SK-N-MC (cell line): Measurements from ENCODE around the gene LAMB4.

Source experiments
- EZH2 ChIP-seq: fragments of 200-600 bp; sonication (generic); IDR thresholded peaks from one replicate; pipeline ENCODE4 v1.6.1; 2017; ENCODE audit warnings: antibody characterized with exemption
- FOXP2 ChIP-seq: optimal IDR thresholded peaks from 2 replicates; pipeline ENCODE3; 2011; ENCODE audit warnings: mild to moderate bottlenecking, moderate library complexity; ENCODE audit not compliant: insufficient read depth; ENCODE audit errors: extremely low read length, control extremely low read depth
- POLR2AphosphoS5 ChIP-seq: IDR thresholded peaks from 2 replicates; pipeline ENCODE4 v1.6.1; 2012; ENCODE audit warnings: mild to moderate bottlenecking, low read depth, low read length, borderline replicate concordance

DNA sequence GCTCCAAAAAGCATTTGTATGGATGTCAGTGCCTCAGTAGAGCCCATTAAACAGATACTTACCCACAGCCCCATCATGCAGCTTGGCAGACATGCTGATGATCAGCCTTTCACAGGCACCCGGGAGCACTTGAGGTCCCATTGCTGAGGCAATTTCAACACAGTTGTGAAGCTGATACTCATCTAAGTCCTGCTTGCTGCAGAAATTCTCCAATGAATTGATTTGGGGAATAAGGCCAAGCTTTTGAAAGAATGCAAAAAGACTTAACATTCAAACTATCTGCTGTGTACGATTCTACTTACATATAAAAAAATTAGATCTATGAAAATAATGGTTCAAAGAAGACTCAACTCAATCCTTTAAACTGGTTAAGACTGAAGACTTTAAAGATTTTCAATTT is 60.5 kb downstream of the LAMB4 start:
- TF ChIP-seq EZH2 (no peak), POLR2AphosphoS5 (no peak), FOXP2 (no peak)
